GM18868 (cell line): ENCODE data around the gene PPP1R3D.
"Not testable (repeated sequence)": the region's sequence is repeated elsewhere in the genome, so short reads cannot be mapped to it uniquely, and the experiment has no call there.

Source experiments
- ATAC-seq: cut with Tn5 transposase; IDR thresholded peaks from one replicate; pipeline ENCODE4 v1.9.1; 2021; ENCODE audit warnings: mild to moderate bottlenecking, moderate library complexity; ENCODE audit not compliant: unreplicated experiment

The PPP1R3D gene

GRCh38 chr20:59940129-59940955 lies at the start of gene PPP1R3D, which contains the start of gene FAM217B:
Gene PPP1R3D (minus strand): TSS chr20:59940305. CDS start chr20:59939931, 374 bp downstream.
Gene FAM217B (plus strand): TSS chr20:59940389. CDS start chr20:59943944, 3,555 bp downstream.
- peak; percentile 95 for ATAC-seq

- ATAC-seq, result no peak
Measured at GRCh38 chr20:59988141-59988540, 48.0 kb upstream of the PPP1R3D start.

GRCh38 chr20:59987135-59987534 lies 47.0 kb upstream of the PPP1R3D start:
- no peak for ATAC-seq

- ATAC-seq, result no peak
Measured at GRCh38 chr20:59985864-59986263, 45.8 kb upstream of the PPP1R3D start.

- no peak for ATAC-seq
Measured at GRCh38 chr20:59985164-59985563, 45.1 kb upstream of the PPP1R3D start.

GRCh38 chr20:59984541-59984940 lies 44.4 kb upstream of the PPP1R3D start:
- ATAC-seq, result no peak

- ATAC-seq, result no peak
Measured at GRCh38 chr20:59983076-59983475, 43.0 kb upstream of the PPP1R3D start.

GRCh38 chr20:59977086-59977485 lies 37.0 kb upstream of the PPP1R3D start:
- no peak for ATAC-seq

GRCh38 chr20:59976156-59976782 lies 36.2 kb upstream of the PPP1R3D start:
- no peak for ATAC-seq

- no peak for ATAC-seq
Measured at GRCh38 chr20:59972037-59972801, 32.1 kb upstream of the PPP1R3D start.

GRCh38 chr20:59971428-59971827 lies 31.3 kb upstream of the PPP1R3D start:
- no peak for ATAC-seq

- no peak for ATAC-seq
Measured at GRCh38 chr20:59966428-59966827, 26.3 kb upstream of the PPP1R3D start.

- no peak for ATAC-seq
Measured at GRCh38 chr20:59962155-59962554, 22.1 kb upstream of the PPP1R3D start.

- no peak for ATAC-seq
Measured at GRCh38 chr20:59961423-59961822, 21.3 kb upstream of the PPP1R3D start.

- ATAC-seq, result no peak
Measured at GRCh38 chr20:59958626-59959025, 18.5 kb upstream of the PPP1R3D start.

GRCh38 chr20:59958123-59958522 lies 18.0 kb upstream of the PPP1R3D start, which contains the start of gene CDH26:
Gene CDH26 (plus strand): TSS chr20:59958423. CDS start chr20:59958727, 304 bp downstream.
- ATAC-seq, result no peak

- ATAC-seq, result not testable (repeated sequence)
Measured at GRCh38 chr20:59957568-59957967, 17.5 kb upstream of the PPP1R3D start.

- peak; percentile 62 for ATAC-seq
Measured at GRCh38 chr20:59955131-59955796, 15.2 kb upstream of the PPP1R3D start.

GRCh38 chr20:59954718-59955117 lies 14.6 kb upstream of the PPP1R3D start:
- ATAC-seq, result no peak

- ATAC-seq, result no peak
Measured at GRCh38 chr20:59949911-59950310, 9.8 kb upstream of the PPP1R3D start.
